NB4 (cell line): ENCODE data around the gene SLC35G6.
"Not testable (repeated sequence)": the region's sequence is repeated elsewhere in the genome, so short reads cannot be mapped to it uniquely, and the experiment has no call there.

Experiments used
- DNase-seq: peaks from one replicate; pipeline ENCODE4 v3.0.0; 2010; ENCODE audit warnings: low read depth
- H3K4me3 ChIP-seq: one replicate; pipeline ENCODE4 v1.5.1; 2011; ENCODE audit warnings: mild to moderate bottlenecking, low read depth, low read length, moderate library complexity
- MYC ChIP-seq: IDR thresholded peaks from 2 replicates; pipeline ENCODE4 v1.6.1; 2011; ENCODE audit warnings: low read depth, low read length
- POLR2A ChIP-seq: IDR thresholded peaks from 2 replicates; pipeline ENCODE4 v1.6.1; 2011; ENCODE audit warnings: mild to moderate bottlenecking; ENCODE audit not compliant: insufficient read length; ENCODE audit errors: extremely low read depth
- TF ChIP-seq, protein P1 (sequence below): IDR thresholded peaks from 2 replicates; pipeline ENCODE4 v1.6.1; 2011; ENCODE audit warnings: low read depth, low read length
- TF ChIP-seq, protein P2 (sequence below): IDR thresholded peaks from one replicate; pipeline ENCODE4 v1.5.1; 2012; ENCODE audit warnings: low read depth, low read length

Gene SLC35G6

DNA sequence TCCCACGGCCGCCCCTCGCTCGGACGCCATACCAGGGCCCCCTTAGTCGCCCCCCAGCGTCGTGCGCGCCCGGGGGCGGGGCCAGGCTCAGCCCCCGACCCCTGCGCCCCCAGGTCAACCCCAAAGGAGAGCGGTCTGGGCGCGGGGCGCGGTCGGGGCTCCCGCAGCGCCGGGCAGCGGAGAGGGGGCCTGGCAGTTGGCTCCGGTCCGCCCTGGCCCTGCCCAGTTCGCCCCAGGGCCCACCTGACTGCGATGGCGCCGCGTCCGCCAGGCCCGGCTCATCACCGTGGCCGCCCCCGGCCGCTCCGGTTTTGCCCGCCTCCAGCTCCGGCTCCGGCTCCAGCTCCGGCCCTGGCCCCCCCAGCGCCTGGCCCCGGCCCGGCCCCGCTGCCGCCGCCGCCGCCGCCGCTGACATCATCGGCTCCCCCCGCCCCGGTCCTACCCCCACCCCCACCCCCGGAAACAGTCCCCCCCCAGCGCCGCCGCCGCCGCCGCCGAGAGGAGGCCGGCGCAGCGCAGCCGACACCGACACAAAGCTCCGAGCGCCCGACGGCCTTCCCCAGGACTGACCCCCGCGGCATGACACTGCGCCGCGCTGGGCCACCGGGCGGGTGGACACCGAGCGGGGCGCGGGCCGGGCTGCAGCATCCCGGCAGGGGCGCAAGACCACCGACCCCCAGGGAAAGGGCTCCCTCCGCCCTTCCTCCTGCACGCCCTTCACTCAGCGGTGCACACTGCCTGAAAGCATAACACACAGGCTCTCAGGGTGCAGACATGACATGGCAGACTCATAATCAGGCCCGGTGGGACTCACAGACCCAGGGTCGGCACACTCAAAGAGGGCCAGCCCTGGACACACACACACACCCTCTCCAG is 1.8 kb upstream of the SLC35G6 start, which contains the start of gene ZBTB4:
ZBTB4 (minus strand) TSS at position 419 of the 876 bp plus-strand sequence. CDS start 12,830 bp downstream, outside the sequence.
- TF ChIP-seq, protein P1, sequence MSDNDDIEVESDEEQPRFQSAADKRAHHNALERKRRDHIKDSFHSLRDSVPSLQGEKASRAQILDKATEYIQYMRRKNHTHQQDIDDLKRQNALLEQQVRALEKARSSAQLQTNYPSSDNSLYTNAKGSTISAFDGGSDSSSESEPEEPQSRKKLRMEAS: no peak
- TF ChIP-seq, protein P2, sequence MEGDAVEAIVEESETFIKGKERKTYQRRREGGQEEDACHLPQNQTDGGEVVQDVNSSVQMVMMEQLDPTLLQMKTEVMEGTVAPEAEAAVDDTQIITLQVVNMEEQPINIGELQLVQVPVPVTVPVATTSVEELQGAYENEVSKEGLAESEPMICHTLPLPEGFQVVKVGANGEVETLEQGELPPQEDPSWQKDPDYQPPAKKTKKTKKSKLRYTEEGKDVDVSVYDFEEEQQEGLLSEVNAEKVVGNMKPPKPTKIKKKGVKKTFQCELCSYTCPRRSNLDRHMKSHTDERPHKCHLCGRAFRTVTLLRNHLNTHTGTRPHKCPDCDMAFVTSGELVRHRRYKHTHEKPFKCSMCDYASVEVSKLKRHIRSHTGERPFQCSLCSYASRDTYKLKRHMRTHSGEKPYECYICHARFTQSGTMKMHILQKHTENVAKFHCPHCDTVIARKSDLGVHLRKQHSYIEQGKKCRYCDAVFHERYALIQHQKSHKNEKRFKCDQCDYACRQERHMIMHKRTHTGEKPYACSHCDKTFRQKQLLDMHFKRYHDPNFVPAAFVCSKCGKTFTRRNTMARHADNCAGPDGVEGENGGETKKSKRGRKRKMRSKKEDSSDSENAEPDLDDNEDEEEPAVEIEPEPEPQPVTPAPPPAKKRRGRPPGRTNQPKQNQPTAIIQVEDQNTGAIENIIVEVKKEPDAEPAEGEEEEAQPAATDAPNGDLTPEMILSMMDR: no peak
- TF ChIP-seq MYC: no peak
- peak; percentile 36 for TF ChIP-seq POLR2A
- peak within 1 kb of the TSS; percentile 38 for H3K4me3 ChIP-seq
- DNase-seq: peak; percentile 45

DNA sequence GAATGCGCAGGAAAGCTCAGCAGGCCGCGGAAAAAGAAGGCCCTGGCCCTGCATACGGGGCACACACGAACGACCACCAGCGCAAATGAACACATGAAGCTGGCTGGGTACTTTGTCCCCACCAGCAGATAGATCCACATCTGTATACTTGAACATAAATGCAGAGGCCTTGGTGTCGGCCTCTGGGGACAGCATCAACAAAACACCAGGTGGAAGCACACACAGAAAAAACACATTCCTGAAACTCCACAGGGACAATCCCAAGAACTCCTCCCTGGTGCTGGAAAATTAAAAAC is 1.2 kb upstream of the SLC35G6 start:
- H3K4me3 ChIP-seq: peak overlapping the region; percentile 38
- no peak for DNase-seq
- TF ChIP-seq, protein P2: no peak
- TF ChIP-seq POLR2A (no peak), MYC (no peak)
- TF ChIP-seq, protein P1: no peak

DNA sequence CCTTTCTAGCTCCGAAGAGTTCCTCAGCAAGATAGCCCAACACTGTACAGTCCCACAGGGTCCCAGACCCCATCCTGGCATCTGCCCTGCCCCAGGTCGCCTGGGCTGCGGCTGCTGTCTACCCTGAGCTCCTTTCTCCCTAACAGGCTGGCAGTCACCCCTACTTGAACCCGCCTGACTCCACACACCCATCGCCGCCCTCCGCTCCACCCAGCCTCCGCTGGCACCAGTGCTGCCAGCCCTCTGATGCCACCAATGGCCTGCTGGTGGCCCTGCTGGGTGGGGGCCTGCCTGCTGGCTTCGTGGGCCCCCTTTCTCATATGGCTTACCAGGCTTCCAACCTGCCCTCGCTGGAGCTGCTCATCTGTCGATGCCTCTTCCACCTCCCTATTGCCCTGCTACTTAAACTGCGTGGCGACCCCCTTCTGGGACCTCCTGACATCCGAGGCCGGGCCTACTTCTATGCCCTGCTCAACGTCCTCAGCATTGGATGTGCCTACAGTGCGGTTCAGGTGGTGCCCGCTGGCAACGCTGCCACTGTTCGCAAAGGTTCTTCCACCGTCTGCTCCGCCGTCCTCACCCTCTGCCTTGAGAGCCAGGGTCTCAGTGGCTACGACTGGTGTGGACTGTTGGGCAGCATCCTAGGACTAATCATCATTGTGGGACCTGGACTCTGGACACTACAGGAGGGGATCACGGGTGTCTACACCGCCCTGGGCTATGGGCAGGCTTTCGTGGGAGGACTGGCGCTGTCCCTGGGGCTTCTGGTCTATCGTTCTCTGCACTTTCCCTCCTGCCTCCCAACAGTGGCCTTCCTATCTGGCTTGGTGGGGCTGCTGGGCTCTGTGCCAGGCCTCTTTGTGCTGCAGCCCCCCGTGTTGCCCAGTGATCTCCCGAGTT is 846 bp downstream of the SLC35G6 start:
- not testable (repeated sequence) for H3K4me3 ChIP-seq, DNase-seq

DNA sequence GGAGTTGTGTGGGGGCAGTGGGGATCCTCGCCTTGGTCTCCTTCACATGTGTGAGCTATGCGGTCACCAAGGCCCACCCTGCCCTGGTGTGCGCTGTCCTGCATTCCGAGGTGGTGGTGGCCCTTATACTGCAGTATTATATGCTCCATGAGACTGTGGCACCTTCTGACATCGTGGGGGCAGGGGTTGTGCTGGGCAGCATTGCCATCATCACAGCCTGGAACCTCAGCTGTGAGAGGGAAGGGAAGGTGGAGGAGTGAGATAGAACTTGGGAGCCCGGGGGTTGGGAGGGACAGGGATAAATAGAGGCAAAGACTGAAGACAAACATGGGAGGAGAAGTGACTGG is 1.5 kb downstream of the SLC35G6 start:
- DNase-seq, H3K4me3 ChIP-seq: not testable (repeated sequence)

DNA sequence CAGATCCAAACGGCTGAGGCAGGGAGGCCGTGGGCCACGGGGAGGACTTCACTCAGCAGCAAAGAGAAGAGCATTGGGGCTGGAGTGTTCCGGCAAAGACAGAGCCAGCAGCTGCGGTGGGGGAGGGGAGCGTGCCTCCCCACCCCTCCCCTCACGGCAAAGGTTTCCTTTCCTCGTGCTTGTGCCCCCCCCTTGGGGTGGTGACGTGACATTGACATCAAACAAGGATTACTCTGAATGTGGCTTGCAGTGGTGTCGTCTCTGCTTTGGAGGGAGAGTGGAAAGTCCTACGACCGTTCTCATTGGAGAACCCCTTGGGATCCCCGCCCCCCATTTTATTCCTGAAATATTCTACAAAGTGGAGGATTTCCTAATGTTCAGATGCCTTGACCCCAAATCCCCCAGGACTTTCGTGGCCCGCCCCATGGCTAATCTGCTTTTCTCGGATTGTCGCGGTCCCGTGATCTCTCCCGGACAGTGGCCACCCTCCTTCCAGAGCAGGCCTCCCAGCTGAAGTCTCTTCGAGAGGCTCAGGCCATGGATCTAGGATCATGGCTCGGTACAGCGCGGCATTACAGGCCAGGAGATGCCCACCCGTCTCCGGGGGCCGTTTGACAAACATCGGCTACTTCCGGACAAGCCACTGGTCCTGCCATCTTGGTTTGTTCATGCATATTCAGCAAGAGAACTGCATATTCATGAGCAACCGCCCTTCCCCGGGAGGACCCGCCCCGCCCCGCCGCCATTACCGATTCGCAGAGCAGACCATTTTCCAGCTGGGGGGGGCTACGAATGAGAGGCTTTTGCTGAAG is 2.2 kb downstream of the SLC35G6 start:
- peak; percentile 89 for DNase-seq
- TF ChIP-seq, protein P2: no peak
- TF ChIP-seq MYC (peak; percentile 67), POLR2A (peak; percentile 25)
- TF ChIP-seq, protein P1: peak; percentile 75
- H3K4me3 ChIP-seq: peak overlapping the region; percentile 69

DNA sequence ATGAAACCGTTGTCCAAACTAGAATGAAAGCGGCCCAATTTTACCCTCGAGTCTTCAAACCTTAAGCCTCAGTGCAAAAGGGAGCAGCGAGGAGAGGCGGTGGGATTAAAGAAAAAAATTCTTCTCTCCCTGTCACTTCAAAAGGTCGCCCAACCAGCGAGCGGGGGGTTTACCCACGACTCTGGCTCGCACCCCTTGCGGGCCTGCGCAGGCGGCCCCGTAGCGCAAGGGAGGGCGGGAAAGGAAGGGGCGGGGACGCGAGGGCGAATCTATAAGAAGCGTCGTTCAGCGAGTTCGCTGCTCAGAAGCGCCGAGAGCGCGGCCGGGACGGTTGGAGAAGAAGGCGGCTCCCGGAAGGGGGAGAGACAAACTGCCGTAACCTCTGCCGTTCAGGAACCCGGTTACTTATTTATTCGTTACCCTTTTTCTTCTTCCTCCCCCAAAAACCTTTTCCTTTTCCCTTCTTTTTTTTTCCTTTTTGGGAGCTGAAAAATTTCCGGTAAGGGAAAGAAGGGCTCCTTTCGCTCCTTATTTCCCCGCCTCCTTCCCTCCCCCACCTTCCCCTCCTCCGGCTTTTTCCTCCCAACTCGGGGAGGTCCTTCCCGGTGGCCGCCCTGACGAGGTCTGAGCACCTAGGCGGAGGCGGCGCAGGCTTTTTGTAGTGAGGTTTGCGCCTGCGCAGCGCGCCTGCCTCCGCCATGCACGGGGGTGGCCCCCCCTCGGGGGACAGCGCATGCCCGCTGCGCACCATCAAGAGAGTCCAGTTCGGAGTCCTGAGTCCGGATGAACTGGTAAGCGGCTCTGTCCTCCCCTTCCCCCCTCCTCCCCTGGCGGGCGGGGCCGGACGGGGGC is 3.0 kb downstream of the SLC35G6 start, which contains the start of gene POLR2A:
POLR2A (plus strand) TSS at position 300 of the 852 bp plus-strand sequence.
- H3K4me3 ChIP-seq: peak within 1 kb of the TSS; percentile 78
- TF ChIP-seq, protein P1: peak; percentile 53
- TF ChIP-seq MYC (peak; percentile 66), POLR2A (peak; percentile 99)
- TF ChIP-seq, protein P2: no peak
- peak; percentile 94 for DNase-seq
